GM12878 (cell line): ENCODE data around the gene PELI1. TPM values are rescaled to one million over a fixed set of nuclear protein-coding genes. Genes with fewer than 3 reads are reported as not detected.

Experiments
- E2F8 ChIP-seq: fragments of 450-650 bp; IDR thresholded peaks from 2 replicates; pipeline ENCODE4 v1.6.1; 2018; ENCODE audit warnings: mild to moderate bottlenecking, low read depth, moderate library complexity; ENCODE audit not compliant: partially characterized antibody
- EED ChIP-seq: sonication (generic); IDR thresholded peaks from 2 replicates; pipeline ENCODE4 v1.6.1; 2016; ENCODE audit warnings: antibody characterized with exemption, low read depth
- EP300 ChIP-seq, 2 experiments: fragments of 150-350 bp in 1 of 2; IDR thresholded peaks; 2 replicates each; pipeline ENCODE4 v1.6.1; 2011 to 2012; ENCODE audit warnings: low read depth in 2 of 2, low read length in 2 of 2, borderline replicate concordance in 1 of 2, improper control_type of control experiment in 1 of 2, inconsistent platforms in 1 of 2; ENCODE audit not compliant: control insufficient read depth in 1 of 2
- FOS ChIP-seq: IDR thresholded peaks from 3 replicates; pipeline ENCODE4 v1.6.1; 2011; ENCODE audit warnings: borderline replicate concordance; ENCODE audit not compliant: insufficient read length; ENCODE audit errors: extremely low read depth
- FOXM1 ChIP-seq: IDR thresholded peaks from 2 replicates; pipeline ENCODE4 v1.6.1; 2012; ENCODE audit warnings: low read depth, mild to moderate bottlenecking, inconsistent platforms, low read length, moderate library complexity
- MEF2A ChIP-seq: IDR thresholded peaks from 2 replicates; pipeline ENCODE4 v1.6.1; 2011; ENCODE audit warnings: low read depth, mild to moderate bottlenecking, low read length, moderate library complexity; ENCODE audit not compliant: insufficient read depth
- MEF2B ChIP-seq: fragments of 450-650 bp; IDR thresholded peaks from 2 replicates; pipeline ENCODE4 v1.6.1; 2018; ENCODE audit warnings: mild to moderate bottlenecking, moderate library complexity; ENCODE audit not compliant: partially characterized antibody, poor library complexity, severe bottlenecking
- RAD21 ChIP-seq: IDR thresholded peaks from 2 replicates; pipeline ENCODE4 v1.6.1; 2011; ENCODE audit warnings: mild to moderate bottlenecking, low read depth, low read length, moderate library complexity; ENCODE audit not compliant: insufficient read depth
- SMARCA5 ChIP-seq: fragments of 450-650 bp; IDR thresholded peaks from 2 replicates; pipeline ENCODE4 v1.6.1; 2017; ENCODE audit warnings: mild to moderate bottlenecking
- TAF1 ChIP-seq: IDR thresholded peaks from 2 replicates; pipeline ENCODE4 v1.6.1; 2011; ENCODE audit warnings: mild to moderate bottlenecking, low read depth, low read length, borderline replicate concordance
- TBL1XR1 ChIP-seq: IDR thresholded peaks from 2 replicates; pipeline ENCODE4 v1.6.1; 2012; ENCODE audit warnings: low read depth, low read length, improper control_type of control experiment
- polyA plus RNA-seq, 11 experiments: library from polyadenylated mRNA; depleted of rRNA in 4 of 11; unstranded in 6 of 11; stranded (reverse) in 5 of 11; fragments of >200 nt; fragmentation: Nextera tagmentation in 4 of 11; fragmentation: Illumina TruSeq in 1 of 11; extraction: Ambion mirVana in 4 of 11; extraction: Trizol in 1 of 11; gene quantifications; 1 replicate in 1 of 11; 2 replicates in 10 of 11; pipeline versions ENCODE4 v1.2.1 to v1.2.3, GENCODE V29; 2011 to 2016; ENCODE audit warnings: inconsistent platforms in 2 of 11, missing spikeins in 2 of 11, low read depth in 1 of 11
- total RNA-seq, 4 experiments: library from RNA; depleted of rRNA in 3 of 4; stranded (reverse); fragments of >200 nt in 3 of 4; fragmentation: Illumina TruSeq in 1 of 4; extraction: Trizol in 1 of 4; gene quantifications; 2 replicates each; pipeline versions ENCODE4 v1.2.1 to v1.2.3, GENCODE V29; 2013 to 2021
- TF ChIP-seq, protein P1 (sequence below): fragments of 450-650 bp; IDR thresholded peaks from 2 replicates; pipeline ENCODE4 v1.6.1; 2016; ENCODE audit warnings: mild to moderate bottlenecking
- TF ChIP-seq, protein P2 (sequence below): IDR thresholded peaks from 2 replicates; pipeline ENCODE4 v1.6.1; 2012; ENCODE audit warnings: low read depth, low read length, improper control_type of control experiment

PELI1 gene
- total and polyA plus RNA-seq, 10 of the 15 experiments (the other 5 are each of a cell fraction or from before 2014, with no cell fraction given) = 12.1 to 92.0 (median 39.8) TPM

DNA sequence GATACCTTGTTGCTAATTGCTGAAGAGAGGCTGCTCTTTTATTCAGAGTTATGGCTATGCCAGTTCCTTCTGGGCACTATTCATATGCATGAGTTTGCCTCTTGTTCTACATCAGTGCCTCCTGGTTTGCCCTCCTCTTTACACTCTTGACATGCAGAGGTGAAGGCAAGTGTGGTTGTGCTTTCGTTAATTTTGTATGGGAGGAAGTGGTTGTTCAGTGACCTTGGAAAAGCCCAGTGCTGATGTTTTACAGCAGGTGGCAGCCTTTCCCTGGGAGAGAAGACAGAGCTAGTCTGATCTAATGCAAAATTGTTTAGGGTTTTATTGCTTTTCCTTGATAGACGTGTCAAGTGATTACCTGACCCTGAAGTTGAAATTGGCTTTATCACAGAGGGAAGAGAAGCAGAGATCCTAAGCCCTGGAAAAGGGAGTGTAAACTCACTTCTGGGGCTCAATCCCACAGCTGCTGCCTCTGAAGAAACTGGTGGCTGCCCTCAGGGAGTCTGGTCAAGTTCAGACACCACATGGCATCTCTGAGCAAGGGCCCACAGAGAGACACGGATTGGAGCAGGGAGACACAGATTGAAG, 94.5 kb downstream of the PELI1 start (continued):
- TF ChIP-seq FOXM1 (0 out of 2 replicates have a peak, but pooled peaks have one; percentile 65), RAD21 (peak; percentile 99), TBL1XR1 (no peak; the same call in 1 of the 2 replicates), MEF2B (peak; percentile 13), SMARCA5 (0 out of 2 replicates have a peak, but pooled peaks have one; percentile 43), E2F8 (no peak), MEF2A (0 out of 2 replicates have a peak, but pooled peaks have one; percentile 63), TAF1 (no peak), EED (peak; percentile 29; the same call in 1 of the 2 replicates), EP300 (IDR thresholded peaks at IDR 0.05; ENCODE audit: borderline replicate concordance in 1 of 2, control insufficient read depth in 1 of 2, low read depth in 2 of 2, low read length in 2 of 2) (peak in 1 of 2 experiments; percentile 33; a peak in 1 of 4 replicates), FOS (no peak)
- TF ChIP-seq, protein P1, sequence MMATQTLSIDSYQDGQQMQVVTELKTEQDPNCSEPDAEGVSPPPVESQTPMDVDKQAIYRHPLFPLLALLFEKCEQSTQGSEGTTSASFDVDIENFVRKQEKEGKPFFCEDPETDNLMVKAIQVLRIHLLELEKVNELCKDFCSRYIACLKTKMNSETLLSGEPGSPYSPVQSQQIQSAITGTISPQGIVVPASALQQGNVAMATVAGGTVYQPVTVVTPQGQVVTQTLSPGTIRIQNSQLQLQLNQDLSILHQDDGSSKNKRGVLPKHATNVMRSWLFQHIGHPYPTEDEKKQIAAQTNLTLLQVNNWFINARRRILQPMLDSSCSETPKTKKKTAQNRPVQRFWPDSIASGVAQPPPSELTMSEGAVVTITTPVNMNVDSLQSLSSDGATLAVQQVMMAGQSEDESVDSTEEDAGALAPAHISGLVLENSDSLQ = peak; percentile 67
- TF ChIP-seq, protein P2, sequence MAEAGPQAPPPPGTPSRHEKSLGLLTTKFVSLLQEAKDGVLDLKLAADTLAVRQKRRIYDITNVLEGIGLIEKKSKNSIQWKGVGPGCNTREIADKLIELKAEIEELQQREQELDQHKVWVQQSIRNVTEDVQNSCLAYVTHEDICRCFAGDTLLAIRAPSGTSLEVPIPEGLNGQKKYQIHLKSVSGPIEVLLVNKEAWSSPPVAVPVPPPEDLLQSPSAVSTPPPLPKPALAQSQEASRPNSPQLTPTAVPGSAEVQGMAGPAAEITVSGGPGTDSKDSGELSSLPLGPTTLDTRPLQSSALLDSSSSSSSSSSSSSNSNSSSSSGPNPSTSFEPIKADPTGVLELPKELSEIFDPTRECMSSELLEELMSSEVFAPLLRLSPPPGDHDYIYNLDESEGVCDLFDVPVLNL = no peak
- TF ChIP-seq, all 136 proteins: peak for 32
